NOMO-1 treated with DMSO at 0.1 percent for 48 hours (cell line): Measurements from ENCODE around the gene FTH1.

Source experiments
- DNase-seq: peaks from one replicate; lab custom pipeline; 2025; ENCODE audit not compliant: unreplicated experiment; lab: John Stamatoyannopoulos, UW

FTH1 gene

GRCh38 chr11:61917334-61918109, 49.9 kb downstream of the FTH1 start, which contains the start of gene RAB3IL1:
RAB3IL1 (minus strand) TSS chr11:61917566; CDS start chr11:61917367, 199 bp downstream.
- no peak for DNase-seq

- no peak for DNase-seq
Measured at GRCh38 chr11:61916737-61917333, 50.6 kb downstream of the FTH1 start.

- DNase-seq = no peak
Measured at GRCh38 chr11:61914471-61915171, 52.8 kb downstream of the FTH1 start.
